ENCODE data around the gene GSN. TPM values are rescaled to one million over a fixed set of nuclear protein-coding genes. Genes with fewer than 3 reads are reported as not detected.

Gene GSN
- total RNA-seq, 1 donor from 2014 or later = 72.1 TPM

- H3K27me3 Mint-ChIP-seq (ENCODE audit: insufficient read depth, low read depth) = peaks cover 13% of the 10 kb centered on the region
- peaks cover 29% of the 10 kb centered on the region for H3K4me1 ChIP-seq
- no peak overlapping the region for H3K9ac ChIP-seq
- no peaks in the 10 kb centered on the region for H3K36me3 Mint-ChIP-seq
- peaks cover 30% of the 10 kb centered on the region for H3K27me3 ChIP-seq
- no peak overlapping the region for H3K27ac Mint-ChIP-seq
- H3K4me1 Mint-ChIP-seq = peaks cover 30% of the 10 kb centered on the region
- peaks cover 30% of the 10 kb centered on the region for H3F3A ChIP-seq (ENCODE audit: low read depth)
- H3K4me2 ChIP-seq = no peak overlapping the region
- no peaks in the 10 kb centered on the region for H3K9me3 ChIP-seq (ENCODE audit: low read depth)
- TF ChIP-seq CTCF (IDR thresholded peaks at IDR 0.05) (no peak), EZH2 (IDR thresholded peaks at IDR 0.05) (no peak), EZH2phosphoT487 (IDR thresholded peaks at IDR 0.05) (no peak)
- H3K27ac ChIP-seq = no peak overlapping the region
- H3K36me3 ChIP-seq = no peaks in the 10 kb centered on the region
- H3K79me2 ChIP-seq (ENCODE audit: low read depth) = no peaks in the 10 kb centered on the region
- H3K4me3 ChIP-seq = no peak overlapping the region
- H3K9me3 Mint-ChIP-seq = no peaks in the 10 kb centered on the region
- H3K4me3 Mint-ChIP-seq = no peak overlapping the region
- no peak overlapping the region for H2AFZ ChIP-seq (replicated peaks)
- H4K20me1 ChIP-seq (ENCODE audit: low read depth) = peaks cover 28% of the 10 kb centered on the region
- no peak for DNase-seq (ENCODE audit: low spot score)
These were observed 34.4 kb downstream of the GSN start for GRCh38 chr9:121302341-121302740.

GRCh38 chr9:121302786-121303185 is 34.8 kb downstream of the GSN start:
- TF ChIP-seq EZH2 (IDR thresholded peaks at IDR 0.05) = no peak
- TF ChIP-seq EZH2phosphoT487 (IDR thresholded peaks at IDR 0.05) = no peak
- no peak for TF ChIP-seq CTCF (IDR thresholded peaks at IDR 0.05)
- H3K4me3 Mint-ChIP-seq = no peak overlapping the region
- Histone ChIP-seq H3K4me2 (no peak overlapping the region), H3K27ac (no peak overlapping the region), H3K79me2 (ENCODE audit: low read depth) (no peaks in the 10 kb centered on the region), H3K27me3 (peaks cover 30% of the 10 kb centered on the region), H2AFZ (replicated peaks) (no peak overlapping the region), H3K9me3 (ENCODE audit: low read depth) (no peaks in the 10 kb centered on the region), H4K20me1 (ENCODE audit: low read depth) (peaks cover 28% of the 10 kb centered on the region), H3K9ac (no peak overlapping the region), H3K4me3 (no peak overlapping the region), H3K36me3 (no peaks in the 10 kb centered on the region), H3K4me1 (peaks cover 29% of the 10 kb centered on the region), H3F3A (ENCODE audit: low read depth) (peaks cover 26% of the 10 kb centered on the region)
- no peaks in the 10 kb centered on the region for H3K9me3 Mint-ChIP-seq
- no peak for DNase-seq (ENCODE audit: low spot score)
- H3K27me3 Mint-ChIP-seq (ENCODE audit: insufficient read depth, low read depth) = peaks cover 13% of the 10 kb centered on the region
- peaks cover 27% of the 10 kb centered on the region for H3K4me1 Mint-ChIP-seq
- no peak overlapping the region for H3K27ac Mint-ChIP-seq
- peaks cover under 1% of the 10 kb centered on the region for H3K36me3 Mint-ChIP-seq

GRCh38 chr9:121303456-121304451 is 35.8 kb downstream of the GSN start:
- Histone ChIP-seq H3K9me3 (ENCODE audit: low read depth) (no peaks in the 10 kb centered on the region), H3F3A (ENCODE audit: low read depth) (peaks cover 16% of the 10 kb centered on the region), H3K4me2 (no peak overlapping the region), H3K4me1 (peaks cover 22% of the 10 kb centered on the region), H4K20me1 (ENCODE audit: low read depth) (peaks cover 21% of the 10 kb centered on the region), H3K9ac (no peak overlapping the region), H3K36me3 (no peaks in the 10 kb centered on the region), H3K27ac (no peak overlapping the region), H2AFZ (replicated peaks) (no peak overlapping the region), H3K4me3 (no peak overlapping the region), H3K27me3 (peaks cover 30% of the 10 kb centered on the region), H3K79me2 (ENCODE audit: low read depth) (no peaks in the 10 kb centered on the region)
- no peaks in the 10 kb centered on the region for H3K9me3 Mint-ChIP-seq
- no peak overlapping the region for H3K4me3 Mint-ChIP-seq
- peaks cover 2% of the 10 kb centered on the region for H3K36me3 Mint-ChIP-seq
- H3K4me1 Mint-ChIP-seq = peaks cover 20% of the 10 kb centered on the region
- TF ChIP-seq EZH2 (IDR thresholded peaks at IDR 0.05) (no peak), EZH2phosphoT487 (IDR thresholded peaks at IDR 0.05) (no peak), CTCF (IDR thresholded peaks at IDR 0.05) (no peak)
- no peak overlapping the region for H3K27ac Mint-ChIP-seq
- H3K27me3 Mint-ChIP-seq (ENCODE audit: insufficient read depth, low read depth) = peaks cover 12% of the 10 kb centered on the region
- DNase-seq (ENCODE audit: low spot score) = no peak

Measured in neural progenitor cell (in vitro differentiated cells).